Uterus (tissue), 2 donors: Measurements from ENCODE around the gene PLCG1.

ENCODE experiments used
- CTCF ChIP-seq, 4 experiments: fragments of 200-600 bp in 2 of 4; fragments of 450-650 bp in 2 of 4; sonication (generic) in 2 of 4; IDR thresholded peaks; one replicate each; pipeline ENCODE4 v1.5.1; 2016 to 2019; ENCODE audit warnings: antibody characterized with exemption in 4 of 4, mild to moderate bottlenecking in 2 of 4, moderate library complexity in 1 of 4
- POLR2A ChIP-seq, 2 donors: fragments of 450-650 bp; IDR thresholded peaks; one replicate each; pipeline ENCODE4 v1.6.1; 2016; ENCODE audit warnings: antibody characterized with exemption in 2 of 2, mild to moderate bottlenecking in 1 of 2, moderate library complexity in 1 of 2

- TF ChIP-seq POLR2A (IDR thresholded peaks at IDR 0.05) (no peak), CTCF (IDR thresholded peaks at IDR 0.05) (no peak)
These were observed 10.6 kb upstream of the PLCG1 start for GRCh38 chr20:41126719-41127118.
